Smooth muscle cell of the brain vasculature (primary cell): ENCODE data around the gene ALOX5AP.

Experiments used
- DNase-seq: peaks from one replicate; pipeline ENCODE4 v3.0.0-alpha.2; 2012; ENCODE audit warnings: low read depth, low spot score

Gene ALOX5AP

DNA sequence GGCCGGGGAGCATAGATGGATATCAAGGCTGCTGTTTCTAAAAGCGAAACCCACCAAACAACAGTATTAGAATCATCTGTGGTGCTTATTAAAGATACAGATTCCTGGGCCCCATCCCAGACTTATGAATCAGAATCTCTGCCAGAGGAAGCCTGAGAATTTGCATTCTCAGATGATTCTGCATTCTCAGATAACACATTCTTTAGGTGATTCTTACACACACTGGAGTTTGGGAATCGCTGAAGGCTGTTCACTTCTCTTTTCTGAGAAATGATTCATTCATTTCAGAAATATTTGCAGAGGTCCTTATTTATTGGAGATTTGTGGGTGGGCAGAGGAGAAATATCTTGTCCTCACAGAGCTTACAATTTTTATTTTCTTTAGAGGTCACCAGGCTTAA is 24.4 kb downstream of the ALOX5AP start:
- DNase-seq = no peak

DNA sequence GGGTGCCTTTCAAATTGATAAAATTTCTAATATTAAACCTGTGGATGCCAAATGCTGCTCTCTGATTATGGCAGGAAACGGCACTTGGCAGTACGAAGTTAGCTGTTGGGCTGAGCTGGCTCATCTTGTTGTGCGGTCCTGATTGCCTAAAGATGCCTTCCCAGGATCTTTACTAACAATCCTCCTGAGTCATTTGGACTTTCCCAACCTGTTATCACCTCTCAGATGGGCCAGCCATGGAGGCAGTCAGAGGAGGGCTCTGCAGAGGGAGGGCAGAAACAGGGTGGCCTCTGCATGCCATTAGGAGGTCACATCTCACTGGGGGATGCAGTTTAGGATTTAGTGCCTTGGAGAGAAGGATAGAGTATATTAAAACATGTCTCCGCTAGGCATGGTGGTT is 27.3 kb downstream of the ALOX5AP start:
- no peak for DNase-seq

GRCh38 chr13:30763786-30764413 is 28.6 kb downstream of the ALOX5AP start:
- no peak for DNase-seq

GRCh38 chr13:30766231-30766630 is 30.9 kb downstream of the ALOX5AP start:
- no peak for DNase-seq

DNA sequence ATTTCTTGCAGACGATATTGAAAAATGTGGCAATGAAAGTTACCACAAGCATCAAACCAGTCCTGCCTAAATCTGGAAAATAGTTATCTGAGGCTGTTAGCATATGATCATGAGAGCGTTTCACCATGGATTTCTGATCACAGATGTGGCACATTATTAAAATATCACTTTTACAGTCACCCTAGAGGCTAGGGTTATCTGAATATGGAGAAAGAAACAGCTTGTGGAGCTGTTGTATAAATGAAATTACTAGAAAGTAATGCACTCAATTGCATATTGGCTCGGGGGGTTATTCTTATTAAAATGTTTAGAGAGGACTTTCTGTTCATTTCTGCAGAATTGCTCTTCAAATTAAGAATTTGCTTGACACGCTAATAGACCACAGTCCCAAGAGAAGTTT is 35.6 kb downstream of the ALOX5AP start:
- no peak for DNase-seq

GRCh38 chr13:30773561-30773960 is 38.2 kb downstream of the ALOX5AP start:
- no peak for DNase-seq

- DNase-seq = no peak
Measured at GRCh38 chr13:30774214-30774730, 38.9 kb downstream of the ALOX5AP start.

- DNase-seq = no peak
Measured at GRCh38 chr13:30776661-30777060, 41.3 kb downstream of the ALOX5AP start.

- no peak for DNase-seq
Measured at GRCh38 chr13:30779016-30779415, 43.7 kb downstream of the ALOX5AP start.

DNA sequence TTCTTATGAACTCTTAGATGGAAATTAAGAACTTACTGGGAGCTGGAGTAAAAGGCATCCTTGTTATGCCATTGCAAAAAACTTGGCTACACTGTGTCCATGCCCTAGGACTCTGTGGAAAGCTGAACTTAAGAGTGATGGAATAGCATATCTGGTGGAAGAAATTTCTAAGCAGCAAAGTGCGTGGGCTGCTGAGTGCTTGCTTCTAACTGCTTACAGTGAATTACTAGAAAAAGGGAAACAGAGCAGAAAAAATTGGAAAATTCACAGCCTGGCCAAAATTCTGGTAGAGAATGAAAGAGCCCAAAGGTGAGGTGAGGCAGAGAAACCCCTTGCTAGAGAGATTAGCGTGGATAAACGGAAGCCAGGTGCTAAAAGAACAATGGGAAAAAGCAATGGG is 44.3 kb downstream of the ALOX5AP start:
- DNase-seq = no peak

DNA sequence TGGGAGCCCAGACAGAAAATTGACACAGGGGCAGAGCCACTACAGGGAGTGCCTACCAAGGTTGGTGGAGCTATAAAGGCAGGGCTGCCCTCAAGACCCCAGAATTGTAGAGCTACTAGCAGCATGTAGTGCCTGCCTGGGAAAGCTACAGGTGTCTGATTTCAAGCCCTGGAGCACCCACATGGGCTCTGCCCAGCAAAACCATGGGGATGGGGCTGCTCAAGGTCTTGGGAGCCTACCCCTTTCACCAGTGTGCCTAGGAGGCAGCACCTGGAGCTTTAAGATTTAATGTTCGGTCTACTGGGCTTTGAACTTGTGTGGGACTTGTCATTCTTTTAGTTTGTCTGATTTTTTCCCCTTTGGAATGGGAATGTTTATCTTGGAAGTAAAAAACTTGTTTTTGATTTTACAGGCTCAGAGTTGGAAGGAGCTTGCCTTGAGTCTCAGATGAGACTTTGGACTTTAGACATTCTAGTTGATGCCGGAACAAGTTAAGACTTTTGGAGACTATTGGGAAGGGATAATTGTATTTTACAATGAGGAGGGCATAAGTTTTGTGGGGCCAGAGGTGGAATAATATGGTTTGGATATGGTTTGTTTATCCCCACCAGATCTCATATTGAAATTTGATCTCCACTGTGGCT is 45.1 kb downstream of the ALOX5AP start:
- DNase-seq = no peak

- no peak for DNase-seq
Measured at GRCh38 chr13:30785191-30785850, 50.0 kb downstream of the ALOX5AP start.

- DNase-seq = no peak
Measured at GRCh38 chr13:30786648-30787047, 51.3 kb downstream of the ALOX5AP start.

DNA sequence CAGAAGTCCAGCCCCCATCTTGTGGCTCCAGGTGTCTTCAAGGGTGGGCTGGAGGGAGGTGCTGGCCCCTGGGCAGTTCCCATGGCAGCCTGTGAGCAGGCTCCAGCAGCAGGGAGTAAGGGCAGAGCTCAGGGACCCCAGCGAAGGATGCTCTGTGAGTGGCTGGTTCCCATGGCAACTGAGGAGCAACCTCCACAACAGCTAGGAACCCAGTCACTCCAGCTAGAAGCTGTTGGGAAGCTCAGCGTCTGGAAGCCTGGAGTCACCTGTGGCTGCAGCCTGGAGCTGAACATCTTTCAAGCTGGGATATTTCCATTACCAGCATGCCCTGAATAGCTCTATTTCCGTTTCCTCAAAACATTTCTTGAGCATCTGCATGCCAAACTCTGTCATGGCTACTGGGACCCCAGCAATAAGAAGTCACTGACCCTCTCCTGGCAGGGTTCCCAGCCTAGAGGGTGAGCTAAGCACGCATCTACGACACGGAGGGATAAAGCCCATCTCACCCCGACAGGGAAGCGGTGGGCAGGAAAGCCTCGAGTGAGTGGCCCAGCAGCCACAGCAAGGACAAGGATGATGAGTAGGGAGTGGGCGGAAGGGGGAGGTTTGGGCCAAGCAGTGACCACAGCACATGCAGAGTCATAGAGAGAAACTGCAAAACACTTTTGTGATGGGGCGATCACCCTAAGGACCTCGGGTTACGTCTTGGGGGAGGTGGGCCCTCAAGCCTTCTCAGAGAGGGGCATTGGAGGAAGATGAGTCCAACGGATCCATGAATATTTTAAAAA is 52.6 kb downstream of the ALOX5AP start:
- no peak for DNase-seq

DNA sequence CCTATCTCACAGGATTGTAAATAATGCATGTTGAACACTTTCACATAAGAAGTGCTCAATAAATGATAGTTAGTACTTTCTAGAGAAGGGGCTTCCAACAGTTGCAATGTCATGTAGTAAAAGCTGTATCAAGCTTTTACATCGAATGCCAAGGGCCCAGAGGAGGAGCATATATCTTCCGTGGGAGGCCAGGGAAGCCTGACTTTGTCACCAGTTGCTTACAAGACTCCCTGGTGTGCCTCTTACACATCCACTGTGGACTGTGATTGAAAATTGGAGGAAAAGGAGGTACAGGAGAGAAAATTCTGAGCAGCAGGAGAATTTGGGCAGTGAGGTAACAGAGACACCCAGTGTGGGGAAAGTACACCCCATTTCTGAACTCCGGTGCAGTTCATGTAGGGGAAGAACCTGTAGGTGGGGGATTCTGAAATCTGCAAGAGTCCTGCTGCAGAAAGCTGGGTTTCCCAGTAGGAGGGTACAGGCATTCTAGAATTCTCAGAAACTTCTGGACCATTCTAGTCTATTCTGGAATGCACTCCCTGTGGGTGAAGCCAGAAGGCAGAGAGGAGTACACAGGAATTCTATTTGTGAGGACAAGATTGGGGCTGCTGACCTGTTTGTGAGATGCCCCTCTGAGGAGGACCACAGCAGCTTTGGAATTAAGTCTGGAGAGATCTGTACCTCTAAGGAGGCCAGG is 54.0 kb downstream of the ALOX5AP start:
- no peak for DNase-seq

DNA sequence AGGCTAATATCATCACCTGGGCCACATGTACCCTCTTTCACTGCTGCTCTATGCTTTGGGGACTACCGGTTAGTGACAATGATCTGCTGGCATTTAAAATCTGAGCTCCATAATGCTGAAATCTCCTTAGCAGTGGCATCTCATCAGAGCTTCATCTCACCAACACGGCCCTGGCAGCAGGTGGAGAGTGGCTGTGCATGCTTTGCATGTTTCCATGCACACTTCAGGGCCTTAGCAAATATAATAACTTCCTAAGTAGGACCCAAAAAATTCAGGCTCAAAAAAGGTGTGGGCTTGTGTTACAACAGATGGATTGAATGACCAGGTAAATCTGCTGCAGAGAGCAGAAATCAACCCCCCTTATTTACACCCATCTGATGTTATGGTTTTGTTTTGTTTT is 55.2 kb downstream of the ALOX5AP start:
- no peak for DNase-seq

GRCh38 chr13:30791354-30792001 is 56.1 kb downstream of the ALOX5AP start:
- peak; percentile 40 for DNase-seq

GRCh38 chr13:30792285-30793000 is 57.1 kb downstream of the ALOX5AP start:
- DNase-seq = peak; percentile 98

- no peak for DNase-seq
Measured at GRCh38 chr13:30796132-30796572, 60.8 kb downstream of the ALOX5AP start.
